Type B pancreatic cell (in vitro differentiated cells): ENCODE data around the gene FANCC. TPM values are rescaled to one million over a fixed set of nuclear protein-coding genes. Genes with fewer than 3 reads are reported as not detected.

Experiments used
- DNase-seq: peaks from one replicate; pipeline ENCODE4 v3.0.0; 2021; ENCODE audit warnings: mixed read lengths; ENCODE audit not compliant: unreplicated experiment; ENCODE audit errors: extremely low spot score
- H3K27ac Mint-ChIP-seq: 2 replicates; pipeline ENCODE4 v1.8.0; 2021; ENCODE audit warnings: mild to moderate bottlenecking, mixed read lengths
- H3K27me3 Mint-ChIP-seq: 2 replicates; pipeline ENCODE4 v1.8.0; 2021; ENCODE audit warnings: mixed read lengths
- H3K36me3 Mint-ChIP-seq: 2 replicates; pipeline ENCODE4 v1.8.0; 2021; ENCODE audit warnings: mixed read lengths
- H3K4me1 Mint-ChIP-seq: one replicate; pipeline ENCODE4 v1.8.0; 2021; ENCODE audit warnings: mixed read lengths; ENCODE audit not compliant: unreplicated experiment
- H3K4me3 Mint-ChIP-seq: 2 replicates; pipeline ENCODE4 v1.8.0; 2021; ENCODE audit warnings: mild to moderate bottlenecking, mixed read lengths
- H3K9me3 Mint-ChIP-seq: 2 replicates; pipeline ENCODE4 v1.8.0; 2021; ENCODE audit warnings: mixed read lengths
- total RNA-seq: library from RNA; stranded (reverse); gene quantifications from 2 replicates; pipeline ENCODE4 v1.2.1, GENCODE V29; 2021; ENCODE audit warnings: low replicate concordance
- TF ChIP-seq, protein P1 (sequence below): fragments of 200-600 bp; sonication (generic); conservative IDR thresholded peaks from 2 replicates; pipeline ENCODE4 v1.5.0; 2021; ENCODE audit warnings: antibody characterized with exemption, mild to moderate bottlenecking

The FANCC gene
- total RNA-seq, 1 donor from 2014 or later: 19.2 TPM

DNA sequence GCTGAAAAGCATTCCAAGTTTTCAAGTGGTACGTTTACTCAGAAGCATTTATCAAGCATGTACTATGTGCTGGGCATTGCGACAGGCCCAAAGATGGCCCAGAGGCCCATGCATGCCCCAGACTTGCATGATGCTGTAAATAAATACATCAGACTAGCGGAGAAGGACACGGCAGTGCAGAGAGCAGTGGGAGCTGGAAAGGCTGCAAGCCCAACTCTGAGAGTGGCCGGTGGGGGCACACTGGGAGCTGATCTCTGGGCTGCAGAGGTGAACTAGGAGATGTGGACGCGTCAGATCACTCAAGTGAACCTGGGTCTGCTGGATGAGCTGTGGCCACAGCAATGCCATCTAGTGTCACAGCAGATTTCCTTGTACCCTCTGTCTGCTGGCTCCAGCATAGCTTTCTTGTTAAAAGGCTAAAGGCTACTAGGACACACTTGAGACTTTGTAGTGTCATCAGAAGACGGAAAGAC, 246.9 kb downstream of the FANCC start:
- Mint-ChIP-seq H3K27me3 (no peaks in the 10 kb centered on the region), H3K27ac (peak overlapping the region; percentile 36), H3K36me3 (peaks cover 46% of the 10 kb centered on the region), H3K4me1 (peaks cover 36% of the 10 kb centered on the region), H3K9me3 (no peaks in the 10 kb centered on the region), H3K4me3 (no peak overlapping the region)
- no peak for DNase-seq
- TF ChIP-seq, protein P1, sequence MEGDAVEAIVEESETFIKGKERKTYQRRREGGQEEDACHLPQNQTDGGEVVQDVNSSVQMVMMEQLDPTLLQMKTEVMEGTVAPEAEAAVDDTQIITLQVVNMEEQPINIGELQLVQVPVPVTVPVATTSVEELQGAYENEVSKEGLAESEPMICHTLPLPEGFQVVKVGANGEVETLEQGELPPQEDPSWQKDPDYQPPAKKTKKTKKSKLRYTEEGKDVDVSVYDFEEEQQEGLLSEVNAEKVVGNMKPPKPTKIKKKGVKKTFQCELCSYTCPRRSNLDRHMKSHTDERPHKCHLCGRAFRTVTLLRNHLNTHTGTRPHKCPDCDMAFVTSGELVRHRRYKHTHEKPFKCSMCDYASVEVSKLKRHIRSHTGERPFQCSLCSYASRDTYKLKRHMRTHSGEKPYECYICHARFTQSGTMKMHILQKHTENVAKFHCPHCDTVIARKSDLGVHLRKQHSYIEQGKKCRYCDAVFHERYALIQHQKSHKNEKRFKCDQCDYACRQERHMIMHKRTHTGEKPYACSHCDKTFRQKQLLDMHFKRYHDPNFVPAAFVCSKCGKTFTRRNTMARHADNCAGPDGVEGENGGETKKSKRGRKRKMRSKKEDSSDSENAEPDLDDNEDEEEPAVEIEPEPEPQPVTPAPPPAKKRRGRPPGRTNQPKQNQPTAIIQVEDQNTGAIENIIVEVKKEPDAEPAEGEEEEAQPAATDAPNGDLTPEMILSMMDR: no peak

DNA sequence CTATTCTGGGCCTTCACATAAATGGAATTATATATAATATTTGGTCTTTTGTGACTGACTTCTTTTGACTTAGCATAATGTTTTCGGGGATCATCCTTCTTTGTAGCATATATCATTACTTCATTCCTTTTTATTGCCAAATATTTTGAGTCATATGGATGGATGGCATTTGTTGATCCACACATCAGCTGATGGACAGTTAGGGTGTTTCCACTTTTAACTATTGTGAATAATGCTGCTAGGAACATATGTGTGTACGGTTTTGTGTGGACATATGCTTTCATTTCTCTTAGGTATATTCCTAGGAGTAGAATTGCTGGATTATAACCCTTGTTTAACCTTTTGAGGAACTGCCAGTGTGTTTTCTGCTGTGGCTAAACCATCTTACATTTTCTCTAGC, 249.6 kb downstream of the FANCC start:
- no peak for DNase-seq
- H3K4me1 Mint-ChIP-seq: peaks cover 36% of the 10 kb centered on the region
- peaks cover 48% of the 10 kb centered on the region for H3K36me3 Mint-ChIP-seq
- no peaks in the 10 kb centered on the region for H3K9me3 Mint-ChIP-seq
- no peaks in the 10 kb centered on the region for H3K27me3 Mint-ChIP-seq
- TF ChIP-seq, protein P1: no peak
- H3K27ac Mint-ChIP-seq: peak overlapping the region; percentile 17
- H3K4me3 Mint-ChIP-seq: no peak overlapping the region

DNA sequence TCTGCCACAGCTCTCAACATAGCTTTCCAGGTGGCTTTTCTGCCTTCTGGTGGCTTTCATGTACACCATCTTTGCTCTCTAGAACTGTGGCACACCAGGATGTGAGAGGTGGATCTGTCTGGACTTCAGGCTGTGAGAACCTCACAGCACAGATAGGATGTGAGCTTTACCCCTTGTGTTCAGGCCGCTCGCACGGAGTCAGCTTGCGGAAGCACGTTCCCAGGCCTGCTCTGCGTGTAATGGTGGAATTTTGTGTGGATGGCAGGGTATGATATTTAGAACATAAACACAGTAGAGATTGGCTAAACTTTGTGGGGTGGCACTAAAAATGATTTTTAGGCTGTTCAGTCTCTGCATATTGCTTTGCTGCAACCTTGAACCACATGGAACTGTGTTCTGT, 250.5 kb downstream of the FANCC start:
- Mint-ChIP-seq H3K27ac (no peak overlapping the region), H3K9me3 (no peaks in the 10 kb centered on the region), H3K4me1 (peaks cover 36% of the 10 kb centered on the region), H3K4me3 (no peak overlapping the region), H3K36me3 (peaks cover 52% of the 10 kb centered on the region), H3K27me3 (no peaks in the 10 kb centered on the region)
- TF ChIP-seq, protein P1: no peak
- no peak for DNase-seq

DNA sequence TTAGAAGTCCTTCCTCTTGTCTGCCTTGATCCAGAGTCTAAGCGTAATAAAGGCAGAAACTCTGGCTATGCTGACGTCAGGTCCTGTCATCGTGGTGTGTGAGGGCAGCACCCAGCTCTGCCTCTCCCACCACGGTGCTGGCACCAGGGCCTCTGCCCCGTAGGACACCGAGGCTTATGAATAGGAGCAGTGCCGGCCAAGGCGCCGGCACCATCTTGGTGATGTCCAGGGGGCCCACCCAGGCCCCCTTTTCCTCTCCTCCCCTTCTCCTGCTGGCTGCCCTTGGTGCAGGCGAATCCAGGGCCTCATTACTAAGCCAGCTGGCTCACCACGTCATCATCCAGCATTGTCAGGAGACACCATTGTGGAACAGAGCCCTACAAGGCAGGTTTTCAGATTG, 252.3 kb downstream of the FANCC start:
- peaks cover 53% of the 10 kb centered on the region for H3K36me3 Mint-ChIP-seq
- TF ChIP-seq, protein P1: no peak
- DNase-seq: no peak
- H3K9me3 Mint-ChIP-seq: no peaks in the 10 kb centered on the region
- H3K4me3 Mint-ChIP-seq: no peak overlapping the region
- no peaks in the 10 kb centered on the region for H3K27me3 Mint-ChIP-seq
- peaks cover 37% of the 10 kb centered on the region for H3K4me1 Mint-ChIP-seq
- peak overlapping the region; percentile 75 for H3K27ac Mint-ChIP-seq

DNA sequence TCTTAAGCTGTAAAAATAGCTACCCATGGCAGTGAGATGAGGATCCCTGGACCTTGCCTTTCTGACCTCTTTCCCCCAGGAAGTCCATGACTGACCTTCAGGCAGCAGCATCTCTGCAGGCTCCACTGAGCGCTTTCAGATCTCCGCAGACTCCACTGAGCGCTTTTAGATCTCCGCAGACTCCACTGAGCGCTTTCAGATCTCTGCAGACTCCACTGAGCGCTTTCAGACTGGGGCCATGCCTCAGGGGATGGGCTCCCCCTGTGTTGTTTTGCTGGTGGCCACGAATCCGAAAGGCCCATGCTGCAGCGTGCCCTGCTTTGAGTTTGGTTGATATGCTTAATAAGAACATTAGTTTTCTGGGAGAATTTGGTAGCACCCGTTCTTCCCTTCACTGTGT, 254.2 kb downstream of the FANCC start:
- Mint-ChIP-seq H3K4me1 (peaks cover 38% of the 10 kb centered on the region), H3K4me3 (no peak overlapping the region), H3K27ac (no peak overlapping the region), H3K9me3 (no peaks in the 10 kb centered on the region), H3K36me3 (peaks cover 45% of the 10 kb centered on the region), H3K27me3 (no peaks in the 10 kb centered on the region)
- TF ChIP-seq, protein P1: no peak
- DNase-seq: no peak

DNA sequence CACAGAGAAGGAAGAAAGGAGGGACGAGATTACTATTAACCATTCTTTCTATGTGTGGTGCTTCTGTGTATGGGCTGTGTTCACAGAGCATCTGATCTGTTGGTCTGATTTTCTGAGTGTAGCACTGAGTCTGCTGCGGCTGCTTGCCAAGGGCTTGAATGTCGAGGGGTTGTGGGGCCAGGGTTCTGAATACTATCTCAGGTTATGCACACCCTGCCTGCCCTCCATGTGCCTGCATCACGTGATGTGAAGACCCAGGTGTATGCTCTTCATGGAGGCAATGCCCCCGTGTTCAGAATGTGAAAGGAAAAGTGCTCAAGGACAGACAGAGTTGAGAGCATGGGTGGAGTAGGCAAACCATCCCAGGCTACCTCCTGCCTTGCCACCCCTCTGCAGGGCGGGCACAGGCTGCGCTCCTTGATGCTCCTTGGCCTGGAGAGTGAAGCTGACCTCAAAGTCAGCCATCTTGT, 254.9 kb downstream of the FANCC start:
- Mint-ChIP-seq H3K4me1 (peaks cover 42% of the 10 kb centered on the region), H3K27ac (peak overlapping the region; percentile 57), H3K36me3 (peaks cover 40% of the 10 kb centered on the region), H3K9me3 (no peaks in the 10 kb centered on the region), H3K4me3 (no peak overlapping the region), H3K27me3 (no peaks in the 10 kb centered on the region)
- TF ChIP-seq, protein P1: no peak
- DNase-seq: no peak
